ENCODE measurements around the gene OR5K1.

Gene OR5K1

GRCh38 chr3:98462901-98463300 is at the start of gene OR5K1:
OR5K1 (plus strand) TSS chr3:98463201; CDS start chr3:98469577, 6,376 bp downstream.
- DNase-seq (ENCODE audit: low read depth): no peak

GRCh38 chr3:98432575-98432974 is 30.4 kb upstream of the OR5K1 start:
- no peak for DNase-seq (ENCODE audit: low read depth)

- no peak for DNase-seq (ENCODE audit: low read depth)
These were observed 29.2 kb upstream of the OR5K1 start for GRCh38 chr3:98433764-98434163.

GRCh38 chr3:98434412-98434811 is 28.6 kb upstream of the OR5K1 start:
- no peak for DNase-seq (ENCODE audit: low read depth)

GRCh38 chr3:98440283-98440682 is 22.7 kb upstream of the OR5K1 start:
- no peak for DNase-seq (ENCODE audit: low read depth)

- DNase-seq (ENCODE audit: low read depth): no peak
These were observed 17.0 kb upstream of the OR5K1 start for GRCh38 chr3:98445949-98446406.

- no peak for DNase-seq (ENCODE audit: low read depth)
These were observed 13.3 kb upstream of the OR5K1 start for GRCh38 chr3:98449606-98450193.

- no peak for DNase-seq (ENCODE audit: low read depth)
These were observed 12.6 kb upstream of the OR5K1 start for GRCh38 chr3:98450372-98450771.

GRCh38 chr3:98453827-98454226 is 9.2 kb upstream of the OR5K1 start:
- DNase-seq (ENCODE audit: low read depth): no peak

- no peak for DNase-seq (ENCODE audit: low read depth)
These were observed 8.1 kb upstream of the OR5K1 start for GRCh38 chr3:98454929-98455328.

GRCh38 chr3:98457543-98457942 is 5.5 kb upstream of the OR5K1 start:
- DNase-seq (ENCODE audit: low read depth): no peak

- DNase-seq (ENCODE audit: low read depth): no peak
These were observed 2.8 kb upstream of the OR5K1 start for GRCh38 chr3:98460220-98460619.

- DNase-seq (ENCODE audit: low read depth): no peak
These were observed 19.9 kb downstream of the OR5K1 start for GRCh38 chr3:98482717-98483482.

- DNase-seq (ENCODE audit: low read depth): no peak
These were observed 20.6 kb downstream of the OR5K1 start for GRCh38 chr3:98483626-98484025.

- no peak for DNase-seq (ENCODE audit: low read depth)
These were observed 34.4 kb downstream of the OR5K1 start, which contains the start of gene OR5K2 for GRCh38 chr3:98497381-98497780. OR5K2 (plus strand) TSS chr3:98497681; CDS start chr3:98497681, 0 bp downstream.

GRCh38 chr3:98500019-98500418 is 37.0 kb downstream of the OR5K1 start:
- no peak for DNase-seq (ENCODE audit: low read depth)

- DNase-seq (ENCODE audit: low read depth): no peak
These were observed 38.3 kb downstream of the OR5K1 start for GRCh38 chr3:98501270-98501669.

GRCh38 chr3:98501863-98502576 is 39.0 kb downstream of the OR5K1 start:
- DNase-seq (ENCODE audit: low read depth): no peak

- no peak for DNase-seq (ENCODE audit: low read depth)
These were observed 41.5 kb downstream of the OR5K1 start for GRCh38 chr3:98504539-98504938.

- no peak for DNase-seq (ENCODE audit: low read depth)
These were observed 45.6 kb downstream of the OR5K1 start for GRCh38 chr3:98508582-98508981.

- no peak for DNase-seq (ENCODE audit: low read depth)
These were observed 49.6 kb downstream of the OR5K1 start for GRCh38 chr3:98512576-98512975.

- DNase-seq (ENCODE audit: low read depth): no peak
These were observed 50.1 kb downstream of the OR5K1 start for GRCh38 chr3:98513091-98513511.

- DNase-seq (ENCODE audit: low read depth): no peak
These were observed 50.7 kb downstream of the OR5K1 start for GRCh38 chr3:98513736-98514135.

All from activated T-helper 9 cell treated with anti-CD3 and anti-CD28 coated beads, Interleukin-2, amount 50 U/mL, for 16 hours (primary cell).